GM12892 (cell line): ENCODE data around the gene LIPG.

Experiments used
- POLR2A ChIP-seq: IDR thresholded peaks from 2 replicates; pipeline ENCODE4 v1.6.1; 2011; ENCODE audit warnings: low read depth, low read length, control low read depth
- POLR2AphosphoS5 ChIP-seq: IDR thresholded peaks from 2 replicates; pipeline ENCODE4 v1.6.1; 2011; ENCODE audit warnings: low read depth, low read length, control low read depth
- TAF1 ChIP-seq: IDR thresholded peaks from 2 replicates; pipeline ENCODE4 v1.6.1; 2011; ENCODE audit warnings: low read depth, mild to moderate bottlenecking, control low read depth, low read length, borderline replicate concordance

DNA sequence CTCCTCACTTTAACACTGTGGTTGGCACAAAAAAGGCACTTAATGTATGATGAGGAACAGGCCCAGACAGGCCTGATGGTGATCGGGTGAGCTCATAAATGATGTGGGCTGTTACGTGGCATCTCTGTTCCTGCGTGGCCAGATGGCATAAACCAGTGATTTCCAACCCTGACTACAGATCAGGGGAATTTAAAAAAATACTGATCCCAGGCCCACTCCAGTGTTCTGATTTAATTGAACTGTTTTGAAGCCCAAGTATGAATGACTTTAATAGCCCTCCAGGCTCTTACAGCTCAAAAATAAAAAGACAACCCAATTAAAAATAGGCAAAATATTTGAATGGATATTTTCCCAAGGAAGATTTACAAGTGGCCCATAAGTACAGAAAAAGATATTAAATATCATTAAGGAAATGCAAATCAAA lies 48.2 kb downstream of the LIPG start:
- TF ChIP-seq POLR2A = no peak
- no peak for TF ChIP-seq POLR2AphosphoS5
- no peak for TF ChIP-seq TAF1
